ENCODE measurements around the gene POLR3E. TPM values are rescaled to one million over a fixed set of nuclear protein-coding genes. Genes with fewer than 3 reads are reported as not detected.

The POLR3E gene
- total RNA-seq, 1 donor from 2014 or later = 36.6 TPM

DNA sequence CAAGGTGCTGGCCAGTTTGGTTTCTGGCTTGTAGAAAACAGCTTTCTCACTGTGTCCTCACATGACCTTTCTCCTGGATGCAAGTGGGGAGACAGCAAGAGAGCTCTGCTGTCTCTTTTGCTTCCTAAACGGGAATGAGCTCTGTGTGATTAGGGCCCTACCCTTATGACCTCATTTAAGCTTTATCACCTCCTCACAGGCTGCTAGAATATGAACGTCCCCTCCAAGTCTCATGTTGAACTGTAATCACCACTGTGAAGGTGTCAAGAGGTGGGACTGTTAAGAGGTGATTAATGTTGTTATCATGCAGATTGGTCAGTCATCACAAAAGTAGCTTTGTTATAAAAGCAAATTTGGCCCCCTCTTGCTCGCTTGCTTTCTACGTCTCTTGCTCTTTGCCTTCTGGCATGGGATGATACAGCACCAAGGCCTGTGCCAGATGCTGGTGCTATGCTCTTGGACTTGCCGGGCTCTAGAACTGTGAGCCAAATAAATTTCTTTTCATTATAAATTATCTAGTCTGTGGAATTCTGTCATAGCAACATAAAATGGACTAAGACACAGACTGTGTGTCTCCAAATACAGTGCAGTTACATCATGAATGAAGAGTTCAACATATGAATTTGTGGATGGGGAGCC, 14.8 kb upstream of the POLR3E start:
- H3K36me3 ChIP-seq = peaks cover 73% of the 10 kb centered on the region
- ATAC-seq = no peak
- no peaks in the 10 kb centered on the region for H3K27me3 ChIP-seq (ENCODE audit: low read depth)
- H3K4me1 ChIP-seq = peaks cover 7% of the 10 kb centered on the region
- H3K27ac ChIP-seq = no peak overlapping the region
- DNase-seq = no peak
- TF ChIP-seq, protein P1, sequence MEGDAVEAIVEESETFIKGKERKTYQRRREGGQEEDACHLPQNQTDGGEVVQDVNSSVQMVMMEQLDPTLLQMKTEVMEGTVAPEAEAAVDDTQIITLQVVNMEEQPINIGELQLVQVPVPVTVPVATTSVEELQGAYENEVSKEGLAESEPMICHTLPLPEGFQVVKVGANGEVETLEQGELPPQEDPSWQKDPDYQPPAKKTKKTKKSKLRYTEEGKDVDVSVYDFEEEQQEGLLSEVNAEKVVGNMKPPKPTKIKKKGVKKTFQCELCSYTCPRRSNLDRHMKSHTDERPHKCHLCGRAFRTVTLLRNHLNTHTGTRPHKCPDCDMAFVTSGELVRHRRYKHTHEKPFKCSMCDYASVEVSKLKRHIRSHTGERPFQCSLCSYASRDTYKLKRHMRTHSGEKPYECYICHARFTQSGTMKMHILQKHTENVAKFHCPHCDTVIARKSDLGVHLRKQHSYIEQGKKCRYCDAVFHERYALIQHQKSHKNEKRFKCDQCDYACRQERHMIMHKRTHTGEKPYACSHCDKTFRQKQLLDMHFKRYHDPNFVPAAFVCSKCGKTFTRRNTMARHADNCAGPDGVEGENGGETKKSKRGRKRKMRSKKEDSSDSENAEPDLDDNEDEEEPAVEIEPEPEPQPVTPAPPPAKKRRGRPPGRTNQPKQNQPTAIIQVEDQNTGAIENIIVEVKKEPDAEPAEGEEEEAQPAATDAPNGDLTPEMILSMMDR (IDR thresholded peaks at IDR 0.05) = no peak
- intact Hi-C loops (cut with DNase I) = no loop called here
- no peak overlapping the region for H3K4me3 ChIP-seq
- no peaks in the 10 kb centered on the region for H3K9me3 ChIP-seq

DNA sequence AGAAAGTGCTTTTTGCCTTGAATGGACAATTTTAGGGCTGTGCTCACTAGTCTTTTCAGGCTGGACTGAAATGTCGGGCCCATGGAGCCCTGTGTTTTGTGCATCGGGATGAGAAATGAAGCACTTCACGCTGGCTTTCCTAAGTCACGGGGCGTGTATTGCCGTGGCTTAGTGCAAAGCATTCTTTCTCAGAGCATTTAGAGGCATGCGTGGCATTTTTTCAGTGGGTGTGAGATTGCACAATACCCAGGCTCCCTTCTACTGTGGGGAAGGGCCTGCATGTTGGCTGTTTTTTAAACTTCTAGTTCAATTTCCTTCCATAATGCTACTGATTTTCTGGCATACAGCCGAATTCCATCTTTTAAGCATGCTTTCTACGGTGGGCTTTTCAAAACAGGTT, 12.6 kb upstream of the POLR3E start:
- Histone ChIP-seq H3K27me3 (ENCODE audit: low read depth) (no peaks in the 10 kb centered on the region), H3K4me3 (no peak overlapping the region), H3K27ac (peak overlapping the region; percentile 16), H3K36me3 (peaks cover 55% of the 10 kb centered on the region), H3K4me1 (peaks cover 7% of the 10 kb centered on the region), H3K9me3 (no peaks in the 10 kb centered on the region)
- intact Hi-C loops (cut with DNase I) = no loop called here
- DNase-seq (no peak), ATAC-seq (peak; percentile 42 to 65)
- TF ChIP-seq, protein P1 (IDR thresholded peaks at IDR 0.05) = no peak

DNA sequence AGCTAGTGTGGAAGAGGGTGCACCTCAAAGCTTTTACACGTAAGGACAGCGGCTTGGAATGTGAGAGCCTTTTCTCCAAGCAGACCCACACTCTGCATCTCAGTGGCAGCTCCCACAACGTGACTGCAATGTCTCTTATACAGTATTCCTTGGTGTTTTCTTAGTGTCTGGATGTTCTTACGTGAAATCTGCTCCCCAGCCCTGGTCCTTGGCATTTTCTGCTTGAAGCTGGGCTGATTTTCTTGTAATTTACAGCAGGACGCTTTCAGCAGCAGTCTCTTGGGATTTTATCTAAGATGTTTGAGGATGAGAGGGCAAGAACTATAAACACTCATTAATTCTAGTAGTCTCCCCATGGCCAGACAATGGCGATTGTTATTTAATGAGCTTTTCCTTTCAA, 12.1 kb upstream of the POLR3E start:
- no peak for ATAC-seq
- peaks cover 50% of the 10 kb centered on the region for H3K36me3 ChIP-seq
- H3K27me3 ChIP-seq (ENCODE audit: low read depth) = no peaks in the 10 kb centered on the region
- intact Hi-C loops (cut with DNase I) = no loop called here
- no peak overlapping the region for H3K4me3 ChIP-seq
- TF ChIP-seq, protein P1 (IDR thresholded peaks at IDR 0.05) = no peak
- H3K9me3 ChIP-seq = no peaks in the 10 kb centered on the region
- H3K4me1 ChIP-seq = peaks cover 7% of the 10 kb centered on the region
- no peak for DNase-seq
- H3K27ac ChIP-seq = peak overlapping the region; percentile 16

DNA sequence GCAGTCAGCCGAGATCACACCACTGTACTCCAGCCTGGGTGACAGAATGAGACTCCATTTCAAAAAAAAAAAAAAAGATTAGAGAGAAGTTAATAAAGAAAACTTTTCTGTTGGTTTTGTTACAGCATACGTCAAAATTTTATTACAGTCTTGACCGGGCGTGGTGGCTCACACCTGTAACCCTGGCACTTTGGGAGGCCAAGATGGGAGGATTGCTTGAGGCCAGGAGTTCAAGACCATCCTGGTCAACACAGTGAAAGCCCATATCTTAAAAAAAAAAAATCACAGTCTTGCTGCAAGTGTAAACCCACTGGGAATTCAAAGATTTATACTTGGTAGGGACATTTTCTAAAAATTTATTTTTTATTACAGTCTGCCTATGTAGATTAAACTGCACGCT, 6.2 kb upstream of the POLR3E start:
- Histone ChIP-seq H3K4me1 (peaks cover under 1% of the 10 kb centered on the region), H3K4me3 (no peak overlapping the region), H3K27me3 (ENCODE audit: low read depth) (no peaks in the 10 kb centered on the region), H3K36me3 (no peaks in the 10 kb centered on the region), H3K27ac (no peak overlapping the region), H3K9me3 (no peaks in the 10 kb centered on the region)
- DNase-seq (no peak), ATAC-seq (no peak)
- intact Hi-C loops (cut with DNase I) = no loop called here
- TF ChIP-seq, protein P1 (IDR thresholded peaks at IDR 0.05) = no peak

DNA sequence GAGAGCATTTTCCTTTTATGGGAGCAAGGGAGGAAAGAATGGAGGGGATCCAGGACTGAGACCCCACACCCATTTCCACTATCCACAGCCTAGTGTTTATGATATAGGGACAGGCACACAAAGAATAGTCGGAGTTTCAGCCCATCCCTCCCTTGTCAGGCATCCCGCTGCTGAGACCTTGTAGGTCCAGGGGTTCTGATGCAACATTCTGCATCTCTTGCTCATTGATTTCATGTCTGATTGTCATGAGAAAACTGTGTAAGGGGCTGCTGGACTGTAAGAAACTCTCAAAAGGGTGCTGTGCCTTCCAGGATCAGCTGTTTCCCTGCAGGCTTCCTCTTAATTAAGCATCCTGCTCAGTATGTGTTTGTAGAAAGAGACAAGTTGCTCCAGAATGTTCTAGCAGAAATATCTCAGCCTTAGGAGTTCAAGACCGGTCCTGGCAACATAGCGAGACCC, 5.3 kb upstream of the POLR3E start:
- TF ChIP-seq, protein P1 (IDR thresholded peaks at IDR 0.05) = no peak
- no peak overlapping the region for H3K4me3 ChIP-seq
- no peak overlapping the region for H3K27ac ChIP-seq
- no peaks in the 10 kb centered on the region for H3K9me3 ChIP-seq
- H3K36me3 ChIP-seq = no peaks in the 10 kb centered on the region
- DNase-seq (no peak), ATAC-seq (no peak)
- intact Hi-C loops (cut with DNase I) = no loop called here
- peaks cover 8% of the 10 kb centered on the region for H3K4me1 ChIP-seq
- H3K27me3 ChIP-seq (ENCODE audit: low read depth) = no peaks in the 10 kb centered on the region
